K562 (cell line): ENCODE results near the gene MICU2. TPM values are rescaled to one million over a fixed set of nuclear protein-coding genes. Genes with fewer than 3 reads are reported as not detected.

ENCODE experiments used
- ATAC-seq: fragments of 200-7000 bp; cut with Tn5 transposase; 3 replicates; pipeline ENCODE4 v1.9.1; 2020; ENCODE audit warnings: moderate library complexity
- BruUV-seq: library from RNA; stranded (reverse); fragments of 400-500 nt; replicated peaks from 2 replicates; lab custom pipeline; 2021; lab: Mats Ljungman, UMichigan
- CTCF ChIA-PET: fragments of 300-600 bp; formaldehyde crosslinking; extraction: SDS; loops from one replicate; lab custom pipeline; 2021; ENCODE audit warnings: low intra/inter-chr PET ratio; lab: Yijun Ruan, JAX
- POLR2A ChIA-PET: fragments of 300-600, 350-650 bp; sonication (Branson Sonifier 250); formaldehyde crosslinking; extraction: SDS; loops from one replicate; lab custom pipeline; 2021; ENCODE audit warnings: antibody characterized with exemption, inconsistent platforms; lab: Yijun Ruan, JAX
- DNase-seq, 4 experiments: peaks; one replicate each; pipeline versions ENCODE4 v3.0.0 to v3.0.0-alpha.2; 2011 to 2018; ENCODE audit warnings: low spot score in 3 of 4, mixed read lengths in 3 of 4; ENCODE audit errors: extremely low read depth in 1 of 4
- FAIRE-seq: peaks from 2 replicates; lab custom pipeline; 2011; peaks lifted over from hg19 to GRCh38; lab: Jason Lieb, UNC
- H2AFZ ChIP-seq: 2 replicates; pipeline ENCODE4 v1.6.0; 2011; ENCODE audit warnings: low read depth, low read length, control low read depth, inconsistent platforms
- H3K27ac ChIP-seq: fragments of 200-600 bp; 3 replicates; pipeline ENCODE4 v1.8.0; 2011; ENCODE audit warnings: low read depth, mild to moderate bottlenecking, control low read depth, inconsistent platforms, low read length, moderate library complexity, mixed read lengths; ENCODE audit errors: extremely low read depth
- H3K27me3 ChIP-seq, 2 experiments: fragments of 300-600 bp in 1 of 2; 2 replicates in 1 of 2; 3 replicates in 1 of 2; pipeline versions ENCODE4 v1.6.0 to v1.8.0; 2011; ENCODE audit warnings: inconsistent platforms in 2 of 2, low read length in 2 of 2, mild to moderate bottlenecking in 1 of 2, mixed read lengths in 1 of 2, moderate library complexity in 1 of 2; ENCODE audit not compliant: control insufficient read depth in 2 of 2, insufficient read depth in 2 of 2
- H3K36me3 ChIP-seq: fragments of 300-600 bp; 3 replicates; pipeline ENCODE4 v1.8.0; 2011; ENCODE audit warnings: mild to moderate bottlenecking, low read length, inconsistent platforms; ENCODE audit not compliant: control insufficient read depth, insufficient read depth
- H3K4me1 ChIP-seq, 2 experiments: fragments of 200-600 bp in 1 of 2; replicated peaks in 1 of 2; 2 replicates in 1 of 2; 3 replicates in 1 of 2; pipeline versions ENCODE4 v1.5.1 to v1.8.0; 2011; ENCODE audit warnings: inconsistent platforms in 2 of 2, low read length in 2 of 2, mild to moderate bottlenecking in 1 of 2, mixed read lengths in 1 of 2, moderate library complexity in 1 of 2; ENCODE audit not compliant: control insufficient read depth in 2 of 2, insufficient read depth in 2 of 2
- H3K4me2 ChIP-seq: 2 replicates; pipeline ENCODE4 v1.6.1; 2011; ENCODE audit warnings: low read length, control low read depth, inconsistent platforms, mixed read lengths; ENCODE audit not compliant: insufficient read depth
- H3K4me3 ChIP-seq: fragments of 200-600 bp; sonication (generic), shearing (Covaris generic); 2 replicates; pipeline ENCODE4 v1.5.1; 2016; ENCODE audit warnings: control low read depth, inconsistent platforms
- H3K79me2 ChIP-seq: fragments of 200-600 bp; 3 replicates; pipeline ENCODE4 v1.8.0; 2011; ENCODE audit warnings: low read length, inconsistent platforms; ENCODE audit not compliant: control insufficient read depth, insufficient read depth
- H3K9ac ChIP-seq, 2 experiments: 2 replicates each; pipeline versions ENCODE4 v1.6.0 to v1.6.1; 2011; ENCODE audit warnings: low read depth in 2 of 2, low read length in 2 of 2, control low read depth in 1 of 2, inconsistent platforms in 1 of 2, mild to moderate bottlenecking in 1 of 2, mixed read lengths in 1 of 2; ENCODE audit not compliant: insufficient read depth in 1 of 2
- H3K9me1 ChIP-seq: one replicate; pipeline ENCODE4 v1.6.0; 2011; ENCODE audit warnings: inconsistent platforms, mild to moderate bottlenecking, low read length, moderate library complexity; ENCODE audit not compliant: control insufficient read depth, insufficient read depth
- H3K9me3 ChIP-seq: replicated peaks from 2 replicates; pipeline ENCODE4 v1.5.1; 2011; ENCODE audit warnings: low read depth, low read length, inconsistent platforms; ENCODE audit not compliant: control insufficient read depth, insufficient read depth
- H4K20me1 ChIP-seq: replicated peaks from 2 replicates; pipeline ENCODE4 v1.6.1; 2011; ENCODE audit warnings: low read length, inconsistent platforms, mixed read lengths; ENCODE audit not compliant: control insufficient read depth, insufficient read depth
- NCOR1 ChIP-seq: fragments of 450-650 bp; IDR thresholded peaks from 2 replicates; pipeline ENCODE4 v1.6.1; 2016; ENCODE audit warnings: mild to moderate bottlenecking, moderate library complexity
- POLR2H ChIP-seq: IDR thresholded peaks from 2 replicates; pipeline ENCODE4 v1.6.1; 2016; ENCODE audit warnings: missing genetic modification characterization, low read depth, mild to moderate bottlenecking, control low read depth, missing compliant biosample characterization, moderate library complexity
- PRPF4 ChIP-seq: fragments of 200-400 bp; formaldehyde crosslinking; IDR thresholded peaks from one replicate; pipeline ENCODE4 v1.6.1; 2017; ENCODE audit warnings: low read length, low read depth, mild to moderate bottlenecking; ENCODE audit not compliant: insufficient read depth, poor library complexity, severe bottlenecking
- ZNF431 ChIP-seq: sonication (generic); formaldehyde crosslinking; IDR thresholded peaks from 2 replicates; pipeline ENCODE4 v1.8.0; 2022; ENCODE audit warnings: mild to moderate bottlenecking, missing genetic modification reagents
- WGBS: fragments of 100-300 bp; shearing (Covaris generic); methylation state at CpG from one replicate; pipeline ENCODE4 v1.1.6; 2016; ENCODE audit warnings: low coverage, mixed read lengths; ENCODE audit not compliant: insufficient coverage; ENCODE audit errors: missing lambda C conversion rate; 5-methylcytosine and 5-hydroxymethylcytosine counted together
- in situ Hi-C: fragments of 300-500 bp; cut with MboI; formaldehyde crosslinking; loops from 4 replicates; pipeline ENCODE4 v1.15.0; 2018; ENCODE audit warnings: inconsistent platforms, mixed read lengths
- intact Hi-C: fragments of 100-400 bp; cut with micrococcal nuclease; formaldehyde crosslinking; loops from 2 replicates; pipeline ENCODE4 v1.14.2; 2022
- polyA plus RNA-seq, 8 experiments: library from polyadenylated mRNA; depleted of rRNA in 4 of 8; stranded (reverse) in 5 of 8; unstranded in 3 of 8; fragments of >200 nt; fragmentation: Nextera tagmentation in 2 of 8; fragmentation: Illumina TruSeq in 1 of 8; extraction: Ambion mirVana in 2 of 8; extraction: Trizol in 1 of 8; gene quantifications; 2 replicates each; pipeline versions ENCODE4 v1.2.1 to v1.2.3, GENCODE V29; 2011 to 2014; ENCODE audit warnings: inconsistent platforms in 1 of 8, missing spikeins in 1 of 8
- total RNA-seq, 7 experiments: library from RNA; depleted of rRNA in 6 of 7; stranded (reverse); fragments of >200 nt in 6 of 7; fragmentation: Illumina TruSeq in 2 of 7; extraction: Trizol in 2 of 7; gene quantifications; 2 replicates each; pipeline versions ENCODE4 v1.2.1 to v1.2.3, GENCODE V29; 2011 to 2021; ENCODE audit warnings: low replicate concordance in 1 of 7
- TF ChIP-seq, protein P1 (sequence below): fragments of 250-450 bp; sonication (Bioruptor Pico); IDR thresholded peaks from 2 replicates; pipeline ENCODE4 v1.5.0; 2021
- TF ChIP-seq, protein P2 (sequence below): IDR thresholded peaks from 2 replicates; pipeline ENCODE4 v1.6.1; 2014; ENCODE audit warnings: antibody characterized with exemption

MICU2 gene
- total and polyA plus RNA-seq, 9 of the 15 experiments (the other 6 are each of a cell fraction or from before 2014, with no cell fraction given): 9.1 to 41.8 (median 33.4) TPM

DNA sequence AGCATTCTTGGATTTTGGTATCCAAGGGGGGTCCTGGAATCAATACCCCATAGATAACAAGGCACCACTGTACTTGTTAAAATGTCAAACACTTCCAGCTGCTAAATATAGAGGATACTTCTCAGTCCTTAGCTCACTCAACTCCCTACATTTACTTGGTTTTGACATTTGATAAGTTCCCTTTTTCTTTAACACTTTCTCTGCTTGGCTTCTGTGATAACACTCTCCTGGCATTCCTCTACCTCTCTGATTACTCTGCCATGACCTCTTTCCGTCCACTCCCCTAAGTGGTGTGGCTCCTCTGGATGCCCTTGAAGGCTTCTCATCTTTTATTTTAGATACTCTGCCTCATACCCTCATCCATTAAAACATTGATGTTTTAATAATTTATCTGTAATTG is 65.2 kb downstream of the MICU2 start:
- H3K9me1 ChIP-seq: no peaks in the 10 kb centered on the region
- DNase-seq (no peak), FAIRE-seq (no peak), ATAC-seq (no peak)
- WGBS: 40% methylated on average over 1 of the region's 1 CpG
- H3K27me3 ChIP-seq: no peaks in the 10 kb centered on the region
- H3K4me3 ChIP-seq: no peak overlapping the region
- TF ChIP-seq NCOR1: no peak
- TF ChIP-seq, protein P1, sequence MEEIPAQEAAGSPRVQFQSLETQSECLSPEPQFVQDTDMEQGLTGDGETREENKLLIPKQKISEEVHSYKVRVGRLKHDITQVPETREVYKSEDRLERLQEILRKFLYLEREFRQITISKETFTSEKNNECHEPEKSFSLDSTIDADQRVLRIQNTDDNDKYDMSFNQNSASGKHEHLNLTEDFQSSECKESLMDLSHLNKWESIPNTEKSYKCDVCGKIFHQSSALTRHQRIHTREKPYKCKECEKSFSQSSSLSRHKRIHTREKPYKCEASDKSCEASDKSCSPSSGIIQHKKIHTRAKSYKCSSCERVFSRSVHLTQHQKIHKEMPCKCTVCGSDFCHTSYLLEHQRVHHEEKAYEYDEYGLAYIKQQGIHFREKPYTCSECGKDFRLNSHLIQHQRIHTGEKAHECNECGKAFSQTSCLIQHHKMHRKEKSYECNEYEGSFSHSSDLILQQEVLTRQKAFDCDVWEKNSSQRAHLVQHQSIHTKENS (CRISPR knock-in tag): no peak
- no peak for TF ChIP-seq ZNF431 (CRISPR knock-in tag)
- POLR2A ChIA-PET: no interaction called here
- peaks cover 4% of the 10 kb centered on the region; the same call in 2 of the 3 replicates for H3K79me2 ChIP-seq
- no peaks in the 10 kb centered on the region for H3K9me3 ChIP-seq
- H3K27ac ChIP-seq: no peak overlapping the region
- CTCF ChIA-PET: no interaction called here
- no peaks in the 10 kb centered on the region for H4K20me1 ChIP-seq
- intact Hi-C loops: no loop called here
- H3K36me3 ChIP-seq: no peaks in the 10 kb centered on the region; the same call in 1 of the 3 replicates
- peaks cover 0 to 3% of the 10 kb centered on the region in 2 experiments; a peak in 1 of 5 replicates for H3K4me1 ChIP-seq
- H3K9ac ChIP-seq: no peak overlapping the region
- no peak overlapping the region for H2AFZ ChIP-seq
- H3K4me2 ChIP-seq: no peak overlapping the region
- in situ Hi-C loops: no loop called here
- BruUV-seq: no TSS peak

DNA sequence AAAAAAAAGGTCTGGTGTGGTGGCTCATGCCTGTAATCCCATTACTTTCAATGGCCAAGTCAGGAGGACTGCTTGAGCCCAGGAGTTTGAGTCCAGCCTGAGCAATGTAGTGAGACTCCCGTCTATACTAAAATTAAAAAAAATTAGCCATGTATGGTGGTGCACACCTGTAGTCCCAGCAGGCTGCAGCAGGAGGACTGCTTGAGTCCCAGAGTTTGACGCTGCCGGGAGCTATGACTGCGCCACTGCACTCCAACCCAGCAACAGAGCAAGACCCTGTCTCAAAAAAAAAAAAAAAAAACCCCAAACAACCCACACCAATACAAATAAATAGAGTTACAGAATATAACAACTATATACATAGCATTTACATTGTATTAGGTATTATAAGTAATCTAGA is 65.7 kb downstream of the MICU2 start:
- Histone ChIP-seq H3K79me2 (no peaks in the 10 kb centered on the region; the same call in 2 of the 3 replicates), H3K27me3 (no peaks in the 10 kb centered on the region), H3K9me3 (no peaks in the 10 kb centered on the region), H3K36me3 (no peaks in the 10 kb centered on the region; the same call in 1 of the 3 replicates), H3K27ac (no peak overlapping the region), H2AFZ (no peak overlapping the region), H3K9ac (no peak overlapping the region), H3K9me1 (no peaks in the 10 kb centered on the region), H3K4me1 (peaks cover 0 to 3% of the 10 kb centered on the region in 2 experiments; a peak in 1 of 5 replicates), H4K20me1 (no peaks in the 10 kb centered on the region), H3K4me2 (no peak overlapping the region), H3K4me3 (no peak overlapping the region)
- DNase-seq: no peak
- 86% methylated on average over 4 of the region's 4 CpGs for WGBS
- intact Hi-C loops: no loop called here
- no peak for ATAC-seq
- in situ Hi-C loops: no loop called here
- CTCF ChIA-PET: no interaction called here
- TF ChIP-seq, protein P2, sequence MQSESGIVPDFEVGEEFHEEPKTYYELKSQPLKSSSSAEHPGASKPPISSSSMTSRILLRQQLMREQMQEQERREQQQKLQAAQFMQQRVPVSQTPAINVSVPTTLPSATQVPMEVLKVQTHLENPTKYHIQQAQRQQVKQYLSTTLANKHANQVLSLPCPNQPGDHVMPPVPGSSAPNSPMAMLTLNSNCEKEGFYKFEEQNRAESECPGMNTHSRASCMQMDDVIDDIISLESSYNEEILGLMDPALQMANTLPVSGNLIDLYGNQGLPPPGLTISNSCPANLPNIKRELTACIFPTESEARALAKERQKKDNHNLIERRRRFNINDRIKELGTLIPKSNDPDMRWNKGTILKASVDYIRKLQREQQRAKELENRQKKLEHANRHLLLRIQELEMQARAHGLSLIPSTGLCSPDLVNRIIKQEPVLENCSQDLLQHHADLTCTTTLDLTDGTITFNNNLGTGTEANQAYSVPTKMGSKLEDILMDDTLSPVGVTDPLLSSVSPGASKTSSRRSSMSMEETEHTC: no peak
- TF ChIP-seq POLR2H: no peak
- no peak for TF ChIP-seq PRPF4
- TF ChIP-seq, protein P1 (CRISPR knock-in tag): no peak
- no peak for FAIRE-seq
- BruUV-seq: no TSS peak
- POLR2A ChIA-PET: interaction anchor here (0.8 kb wide), 1 partner anchor 38 kb away, joined by 3 read pairs; no protein-coding TSS in a partner anchor
